ENCODE results near the gene LYZL1. TPM values are rescaled to one million over a fixed set of nuclear protein-coding genes. Genes with fewer than 3 reads are reported as not detected.
"Not testable (repeated sequence)": the region's sequence is repeated elsewhere in the genome, so short reads cannot be mapped to it uniquely, and the experiment has no call there.

Gene LYZL1
- total RNA-seq, 2 experiments from 2014 or later, result not detected

DNA sequence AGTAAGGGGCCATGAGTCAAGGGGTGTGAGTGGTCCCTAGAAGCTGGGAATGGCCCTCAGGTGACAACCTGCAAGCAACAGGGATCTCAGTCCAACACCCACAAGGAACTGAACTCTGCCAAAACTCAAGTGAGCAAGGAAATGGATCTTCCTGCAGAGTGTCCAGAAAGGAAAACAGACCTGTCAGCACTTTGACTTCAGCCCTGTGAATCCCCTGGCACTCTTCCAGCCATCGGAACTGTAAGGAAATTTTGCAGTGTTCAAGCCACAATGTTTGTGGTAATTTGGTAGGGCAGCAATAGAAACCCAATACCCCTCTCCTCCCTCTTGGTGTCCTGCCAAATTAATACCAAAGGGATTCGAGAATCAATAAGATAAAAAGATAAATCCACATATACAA, 6.9 kb downstream of the LYZL1 start:
- intact Hi-C loops (cut with micrococcal nuclease), result no loop called here
- Mint-ChIP-seq H3K27ac (no peak overlapping the region), H3K4me1 (ENCODE audit: low read depth) (no peaks in the 10 kb centered on the region), H3K36me3 (ENCODE audit: low read depth) (no peaks in the 10 kb centered on the region), H3K9me3 (peaks cover 8% of the 10 kb centered on the region), H3K27me3 (ENCODE audit: low read depth) (peaks cover 24% of the 10 kb centered on the region), H3K4me3 (no peak overlapping the region)
- CTCF ChIA-PET, result no interaction called here
- DNase-seq, result no peak

DNA sequence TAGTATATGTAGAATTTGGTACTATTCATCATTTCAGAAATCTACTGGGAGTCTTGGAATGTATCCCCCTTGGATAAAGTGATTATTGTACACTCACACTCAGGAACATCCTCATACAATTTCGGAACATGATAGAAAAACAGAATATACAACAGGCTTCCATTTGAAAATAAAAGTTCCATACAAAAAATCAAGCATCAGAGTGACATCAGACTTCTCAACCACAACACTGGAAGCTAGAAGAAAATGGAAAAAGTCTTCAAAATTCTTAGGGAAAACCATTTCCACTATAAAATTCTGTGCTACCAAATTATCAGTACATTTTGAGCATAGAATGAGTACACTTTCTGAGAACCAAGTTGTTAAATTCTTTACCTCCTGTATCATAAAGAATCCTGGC, 8.8 kb downstream of the LYZL1 start:
- Mint-ChIP-seq H3K27ac (no peak overlapping the region), H3K4me1 (ENCODE audit: low read depth) (no peaks in the 10 kb centered on the region), H3K4me3 (no peak overlapping the region), H3K36me3 (ENCODE audit: low read depth) (no peaks in the 10 kb centered on the region), H3K9me3 (peaks cover 17% of the 10 kb centered on the region), H3K27me3 (ENCODE audit: low read depth) (peaks cover 31% of the 10 kb centered on the region)
- intact Hi-C loops (cut with micrococcal nuclease), result no loop called here
- CTCF ChIA-PET, result no interaction called here
- DNase-seq, result no peak

DNA sequence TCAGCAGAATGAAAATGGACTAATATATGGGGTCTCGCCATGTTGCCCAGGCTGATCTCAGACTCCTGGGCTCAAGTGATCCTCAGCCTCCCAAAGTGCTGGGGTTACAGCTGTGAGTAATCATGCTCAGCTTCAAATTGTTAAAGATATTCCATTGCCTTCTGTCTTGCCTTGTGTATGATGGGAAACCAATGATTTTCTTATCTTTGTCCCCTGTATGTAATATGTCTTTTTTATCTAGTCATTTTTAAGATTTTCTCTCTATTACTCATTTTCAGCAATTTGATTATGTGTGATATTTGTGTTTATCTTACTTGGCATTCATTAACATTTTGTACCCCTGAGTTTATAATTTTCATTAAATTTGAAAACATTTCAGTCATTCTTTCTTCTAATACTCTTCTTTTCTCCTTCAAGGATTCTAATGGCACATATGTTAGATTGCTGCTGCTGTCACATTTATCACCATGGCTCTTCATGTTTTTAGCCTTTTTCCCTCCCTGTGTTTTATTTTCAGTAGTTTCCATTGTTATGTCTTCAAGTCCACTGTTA, 12.6 kb downstream of the LYZL1 start:
- CTCF ChIA-PET, result interaction anchor here (0.6 kb wide), 1 partner anchor 170 kb away, joined by 3 read pairs; no protein-coding TSS in a partner anchor
- H3K27ac Mint-ChIP-seq, result no peak overlapping the region
- intact Hi-C loops (cut with micrococcal nuclease), result no loop called here
- H3K36me3 Mint-ChIP-seq (ENCODE audit: low read depth), result no peaks in the 10 kb centered on the region
- peaks cover 39% of the 10 kb centered on the region for H3K27me3 Mint-ChIP-seq (ENCODE audit: low read depth)
- H3K4me1 Mint-ChIP-seq (ENCODE audit: low read depth), result peaks cover 4% of the 10 kb centered on the region
- H3K9me3 Mint-ChIP-seq, result peaks cover 17% of the 10 kb centered on the region
- H3K4me3 Mint-ChIP-seq, result no peak overlapping the region
- no peak for DNase-seq

DNA sequence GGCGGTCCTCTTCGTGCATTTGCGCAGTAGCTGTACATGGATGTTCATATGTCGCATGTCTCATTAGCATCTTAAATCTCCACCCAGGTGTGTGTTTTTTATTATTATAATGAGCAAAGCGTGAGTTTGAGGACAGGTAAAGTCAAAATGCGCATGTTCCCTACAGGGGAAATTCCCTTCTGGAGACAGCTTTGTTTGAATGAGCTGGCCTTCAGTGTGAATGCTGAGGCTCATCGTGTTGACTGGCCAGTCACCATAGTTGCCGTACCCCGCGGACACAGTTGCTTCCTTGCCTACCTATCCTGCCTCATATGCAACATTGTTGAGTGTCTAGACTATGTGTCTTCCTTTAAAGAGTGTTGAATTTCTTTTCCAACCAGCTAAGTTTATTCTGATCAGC, 13.6 kb downstream of the LYZL1 start:
- peaks cover 38% of the 10 kb centered on the region for H3K27me3 Mint-ChIP-seq (ENCODE audit: low read depth)

DNA sequence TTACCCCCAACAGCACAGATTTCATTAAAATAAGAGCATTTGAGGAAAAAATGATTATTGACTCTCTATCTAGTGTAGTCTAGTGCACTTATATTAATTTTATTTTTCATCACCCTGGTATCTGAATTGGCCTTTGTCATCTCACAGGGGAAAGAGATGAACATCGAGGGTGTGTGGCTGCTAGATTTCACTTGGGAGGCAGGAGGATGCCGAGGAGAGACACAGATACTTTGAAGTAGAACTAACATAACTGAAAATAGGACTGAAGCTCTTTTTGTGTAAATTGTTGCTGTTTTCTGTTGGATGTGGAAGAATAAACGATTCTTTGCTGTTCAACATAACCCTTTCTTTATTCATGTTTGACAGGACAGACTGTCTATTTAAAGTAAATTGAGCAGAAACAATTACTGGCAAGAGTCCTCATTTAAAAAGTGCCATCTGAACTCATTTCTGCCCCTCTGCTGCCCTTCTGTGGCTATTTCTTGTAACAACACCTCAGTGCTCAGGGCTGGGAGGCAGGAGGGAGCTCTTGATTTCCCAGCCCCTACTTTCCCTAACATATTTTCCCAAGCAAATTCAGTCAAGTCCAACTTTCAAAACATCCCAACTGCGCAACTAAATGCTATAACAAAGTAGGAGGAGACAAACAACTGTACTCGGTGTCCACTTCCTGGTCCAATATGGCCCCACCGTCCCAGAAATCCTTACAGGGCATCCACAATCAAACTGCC, 15.6 kb downstream of the LYZL1 start:
- Mint-ChIP-seq H3K9me3 (peaks cover 10% of the 10 kb centered on the region), H3K27me3 (ENCODE audit: low read depth) (peaks cover 33% of the 10 kb centered on the region), H3K36me3 (ENCODE audit: low read depth) (no peaks in the 10 kb centered on the region), H3K4me1 (ENCODE audit: low read depth) (peaks cover 4% of the 10 kb centered on the region), H3K4me3 (peak overlapping the region; percentile 16), H3K27ac (no peak overlapping the region)
- DNase-seq, result peak; percentile 53
- intact Hi-C loops (cut with micrococcal nuclease), result loop anchor here (1.0 to 2.0 kb wide), 5 partner anchors 314 to 872 kb away; partner anchors contain the start of gene BAMBI
- CTCF ChIA-PET, result interaction anchor here (0.6 to 2.0 kb wide), 11 partner anchors 9 to 1026 kb away, joined by 3 to 9 read pairs (median 4); no protein-coding TSS in a partner anchor

More for the DNA sequence above, 13.6 kb downstream of the LYZL1 start:
- Mint-ChIP-seq H3K36me3 (ENCODE audit: low read depth) (no peaks in the 10 kb centered on the region), H3K27ac (no peak overlapping the region), H3K4me1 (ENCODE audit: low read depth) (peaks cover 4% of the 10 kb centered on the region), H3K4me3 (no peak overlapping the region), H3K9me3 (peaks cover 16% of the 10 kb centered on the region)
- intact Hi-C loops (cut with micrococcal nuclease), result no loop called here
- CTCF ChIA-PET, result interaction anchor here (0.8 to 1.4 kb wide), 2 partner anchors 639 to 657 kb away, joined by 4 to 6 read pairs; no protein-coding TSS in a partner anchor
- no peak for DNase-seq

DNA sequence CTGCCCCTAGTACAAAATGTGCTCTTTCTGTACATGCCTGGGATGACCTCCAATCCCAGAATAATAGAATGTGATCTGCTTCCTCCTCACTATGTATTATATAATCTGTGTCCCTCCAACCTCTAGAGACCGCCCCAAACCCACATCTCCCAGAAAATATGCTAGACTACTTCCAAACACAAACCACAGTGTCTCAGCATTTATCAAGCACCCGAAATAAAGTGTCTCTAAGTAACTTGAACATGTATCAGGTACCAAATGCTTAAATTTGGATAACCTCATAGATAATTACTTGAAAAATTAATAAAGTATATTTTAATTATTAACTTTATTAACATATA, 16.1 kb downstream of the LYZL1 start:
- Mint-ChIP-seq H3K27me3 (ENCODE audit: low read depth) (peaks cover 33% of the 10 kb centered on the region), H3K36me3 (ENCODE audit: low read depth) (no peaks in the 10 kb centered on the region), H3K9me3 (peaks cover 10% of the 10 kb centered on the region), H3K27ac (no peak overlapping the region), H3K4me3 (no peak overlapping the region), H3K4me1 (ENCODE audit: low read depth) (peaks cover 4% of the 10 kb centered on the region)
- no peak for DNase-seq
- CTCF ChIA-PET, result interaction anchor here (0.6 to 2.0 kb wide), 10 partner anchors 9 to 678 kb away, joined by 3 to 9 read pairs (median 3); no protein-coding TSS in a partner anchor
- intact Hi-C loops (cut with micrococcal nuclease), result loop anchor here (1.0 to 2.0 kb wide), 5 partner anchors 314 to 873 kb away; partner anchors contain the start of gene BAMBI

DNA sequence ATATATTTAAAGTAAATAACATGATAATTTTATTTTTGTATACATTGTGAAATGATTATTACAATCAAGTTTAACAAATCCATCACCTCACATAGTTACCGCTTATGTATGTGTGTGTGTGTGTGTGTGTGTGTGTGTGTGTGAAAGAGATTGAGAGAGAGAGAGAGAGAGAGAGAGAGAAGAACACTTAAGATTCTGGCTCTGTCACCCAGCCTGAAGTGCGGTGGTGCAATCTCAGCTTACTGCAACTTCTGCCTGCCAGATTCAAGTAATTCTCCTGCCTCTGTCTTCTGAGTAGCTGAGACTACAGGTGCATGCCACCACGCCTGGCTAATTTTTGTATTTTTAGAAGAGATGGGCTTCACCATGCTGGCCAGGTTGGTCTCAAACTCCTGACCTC, 17.8 kb downstream of the LYZL1 start:
- H3K4me1 Mint-ChIP-seq (ENCODE audit: low read depth), result peaks cover 4% of the 10 kb centered on the region
- H3K27me3 Mint-ChIP-seq (ENCODE audit: low read depth), result peaks cover 28% of the 10 kb centered on the region
- intact Hi-C loops (cut with micrococcal nuclease), result no loop called here
- no peaks in the 10 kb centered on the region for H3K36me3 Mint-ChIP-seq (ENCODE audit: low read depth)
- CTCF ChIA-PET, result no interaction called here
- no peak for DNase-seq
- H3K4me3 Mint-ChIP-seq, result no peak overlapping the region
- peaks cover under 1% of the 10 kb centered on the region for H3K9me3 Mint-ChIP-seq
- H3K27ac Mint-ChIP-seq, result no peak overlapping the region

DNA sequence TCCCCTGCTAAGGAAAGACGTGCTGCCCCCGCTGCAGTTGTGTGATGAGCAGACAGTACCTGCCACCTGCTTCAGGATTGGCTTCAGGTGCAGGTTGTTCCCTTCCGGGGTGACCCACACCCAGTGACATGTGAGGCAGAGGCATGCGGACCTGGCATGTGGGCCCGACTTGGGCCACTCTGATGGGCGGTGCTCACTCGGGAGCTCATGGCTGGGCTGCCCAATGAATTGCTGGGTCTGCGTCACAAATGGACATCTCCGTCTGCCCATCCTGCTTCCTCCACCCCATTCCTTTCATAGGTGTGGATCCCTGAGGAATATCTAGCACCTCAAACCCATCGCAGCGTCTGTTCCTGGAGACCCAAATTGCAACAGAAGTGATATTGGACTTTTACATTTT, 19.3 kb downstream of the LYZL1 start:
- CTCF ChIA-PET; DNase-seq; H3K36me3 Mint-ChIP-seq (ENCODE audit: low read depth); H3K27ac Mint-ChIP-seq; H3K4me3 Mint-ChIP-seq; H3K4me1 Mint-ChIP-seq (ENCODE audit: low read depth); intact Hi-C loops (cut with micrococcal nuclease); H3K9me3 Mint-ChIP-seq: not testable (repeated sequence)
- H3K27me3 Mint-ChIP-seq (ENCODE audit: low read depth), result peaks cover 24% of the 10 kb centered on the region

DNA sequence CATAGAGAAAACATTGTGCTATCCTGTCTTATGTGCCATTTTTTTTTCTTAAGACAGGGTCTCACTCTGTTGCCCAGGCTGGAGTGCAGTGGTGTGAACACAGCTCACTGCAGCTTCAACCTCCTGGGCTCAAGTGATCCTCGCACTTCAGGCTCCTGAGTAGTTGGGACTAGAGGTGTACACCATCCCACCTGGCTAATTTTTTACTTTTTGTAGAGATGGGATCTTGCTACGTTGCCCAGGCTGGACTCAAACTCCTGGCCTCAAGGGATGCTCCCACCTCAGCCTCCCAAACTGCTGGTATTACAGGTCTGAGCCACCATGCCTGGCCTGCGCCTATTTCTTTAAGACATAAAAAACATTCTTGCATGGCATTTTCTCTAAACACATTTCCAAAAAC, 20.6 kb downstream of the LYZL1 start:
- no peaks in the 10 kb centered on the region for H3K36me3 Mint-ChIP-seq (ENCODE audit: low read depth)
- H3K9me3 Mint-ChIP-seq, result no peaks in the 10 kb centered on the region
- intact Hi-C loops (cut with micrococcal nuclease), result no loop called here
- peaks cover 16% of the 10 kb centered on the region for H3K27me3 Mint-ChIP-seq (ENCODE audit: low read depth)
- no peak overlapping the region for H3K4me3 Mint-ChIP-seq
- CTCF ChIA-PET, result no interaction called here
- no peak overlapping the region for H3K27ac Mint-ChIP-seq
- peaks cover 4% of the 10 kb centered on the region for H3K4me1 Mint-ChIP-seq (ENCODE audit: low read depth)
- DNase-seq, result no peak

DNA sequence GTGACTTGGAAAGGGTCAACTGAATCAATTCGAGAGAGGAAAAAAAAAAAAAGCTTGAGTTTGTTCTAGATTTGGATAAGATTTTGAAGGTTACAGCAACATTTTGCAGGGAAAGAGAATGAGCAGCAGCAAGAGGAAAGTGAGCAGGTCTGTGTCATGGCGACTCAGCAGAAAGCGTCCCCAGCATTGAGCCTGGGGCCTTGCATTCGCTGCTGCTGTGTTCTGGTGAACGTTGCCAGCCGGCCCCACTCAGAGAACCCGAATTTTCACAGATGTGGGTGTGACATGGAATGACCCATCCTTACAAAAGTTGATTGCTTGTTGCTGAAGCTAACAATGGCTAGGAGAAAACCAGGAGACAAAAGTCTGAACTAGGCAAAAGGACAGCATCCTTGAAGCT, 21.6 kb downstream of the LYZL1 start:
- CTCF ChIA-PET; intact Hi-C loops (cut with micrococcal nuclease): not testable (repeated sequence)
- peaks cover 14% of the 10 kb centered on the region for H3K27me3 Mint-ChIP-seq (ENCODE audit: low read depth)

DNA sequence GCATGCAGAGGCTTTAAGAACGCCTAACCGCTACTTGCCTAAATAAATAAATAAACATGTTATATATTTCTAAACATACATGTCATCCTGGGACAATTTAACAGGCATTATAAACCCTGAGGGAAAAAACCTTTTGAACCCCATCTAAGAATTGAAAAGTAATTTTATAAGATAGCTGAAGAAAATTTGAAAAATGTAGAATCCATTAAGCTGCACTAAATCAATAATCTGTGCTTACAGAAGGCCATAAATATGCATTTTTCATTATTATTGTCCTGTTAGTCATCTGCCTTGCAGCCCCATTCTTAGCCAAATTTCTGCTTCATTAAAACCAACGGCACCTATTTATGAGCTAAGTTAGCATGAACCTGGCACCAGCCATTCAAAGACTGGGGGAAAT, 24.2 kb downstream of the LYZL1 start:
- Mint-ChIP-seq H3K27ac (no peak overlapping the region), H3K27me3 (ENCODE audit: low read depth) (peaks cover 9% of the 10 kb centered on the region), H3K9me3 (no peaks in the 10 kb centered on the region), H3K36me3 (ENCODE audit: low read depth) (no peaks in the 10 kb centered on the region), H3K4me1 (ENCODE audit: low read depth) (peaks cover 5% of the 10 kb centered on the region), H3K4me3 (no peak overlapping the region)
- intact Hi-C loops (cut with micrococcal nuclease), result no loop called here
- DNase-seq, result no peak
- CTCF ChIA-PET, result interaction anchor here (0.5 to 2.2 kb wide), 2 partner anchors 8 to 685 kb away, joined by 4 read pairs; no protein-coding TSS in a partner anchor

More for the DNA sequence above, 21.6 kb downstream of the LYZL1 start:
- not testable (repeated sequence) for H3K9me3 Mint-ChIP-seq; H3K27ac Mint-ChIP-seq; DNase-seq; H3K4me3 Mint-ChIP-seq; H3K36me3 Mint-ChIP-seq (ENCODE audit: low read depth); H3K4me1 Mint-ChIP-seq (ENCODE audit: low read depth)

DNA sequence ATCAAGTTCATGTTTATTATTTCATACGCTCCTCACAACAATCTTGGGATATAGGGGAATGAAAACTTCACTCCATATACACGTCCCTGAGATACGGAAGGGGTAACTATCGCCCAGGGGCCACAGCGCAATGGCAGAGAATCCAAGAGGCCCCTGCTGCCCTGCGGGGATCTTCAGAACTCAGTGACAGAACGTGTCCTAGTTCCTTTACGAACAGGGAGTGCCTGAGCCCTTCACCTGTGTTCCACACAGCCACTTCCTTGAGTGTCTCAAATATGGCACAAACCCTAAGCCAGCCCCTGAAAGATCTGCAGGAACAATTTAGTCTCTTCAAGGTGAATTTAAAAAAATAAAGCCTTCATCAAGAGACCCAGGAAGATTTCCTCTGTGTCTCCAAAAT, 25.9 kb downstream of the LYZL1 start:
- Mint-ChIP-seq H3K36me3 (ENCODE audit: low read depth) (no peaks in the 10 kb centered on the region), H3K9me3 (no peaks in the 10 kb centered on the region), H3K27me3 (ENCODE audit: low read depth) (peaks cover 18% of the 10 kb centered on the region), H3K4me3 (no peak overlapping the region), H3K27ac (no peak overlapping the region), H3K4me1 (ENCODE audit: low read depth) (peaks cover 10% of the 10 kb centered on the region)
- CTCF ChIA-PET, result interaction anchor here (2.2 kb wide), 1 partner anchor 10 kb away, joined by 4 read pairs; no protein-coding TSS in a partner anchor
- no peak for DNase-seq
- intact Hi-C loops (cut with micrococcal nuclease), result no loop called here

DNA sequence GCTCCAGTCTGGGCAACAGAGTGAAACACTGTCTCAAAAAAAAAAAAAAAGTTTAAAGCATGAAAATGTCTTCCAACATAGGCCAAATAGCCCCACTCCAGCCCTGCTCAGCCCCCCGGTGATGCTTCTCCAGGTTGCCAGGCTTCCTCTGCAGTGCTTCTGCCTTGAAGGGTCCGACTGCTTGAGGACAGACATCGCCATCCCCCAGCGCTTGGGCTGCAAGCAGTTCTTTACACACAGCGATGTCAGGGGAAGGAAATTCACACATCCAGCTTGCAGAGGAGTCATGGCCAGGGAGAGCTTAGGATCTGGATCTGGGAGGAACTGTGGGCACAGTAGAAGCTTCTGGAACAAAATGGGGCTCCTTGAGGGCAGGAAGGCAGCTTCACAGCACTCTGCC, 26.9 kb downstream of the LYZL1 start:
- CTCF ChIA-PET, result no interaction called here
- peaks cover 10% of the 10 kb centered on the region for H3K4me1 Mint-ChIP-seq (ENCODE audit: low read depth)
- no peak overlapping the region for H3K27ac Mint-ChIP-seq
- H3K36me3 Mint-ChIP-seq (ENCODE audit: low read depth), result no peaks in the 10 kb centered on the region
- no peak for DNase-seq
- H3K27me3 Mint-ChIP-seq (ENCODE audit: low read depth), result peaks cover 19% of the 10 kb centered on the region
- intact Hi-C loops (cut with micrococcal nuclease), result no loop called here
- H3K4me3 Mint-ChIP-seq, result no peak overlapping the region
- no peaks in the 10 kb centered on the region for H3K9me3 Mint-ChIP-seq

Data from activated naive CD4-positive, alpha-beta T cell treated with anti-CD3 and anti-CD28 coated beads for 36 hours (primary cell).